GM12878 (cell line): ENCODE data around the gene COL2A1. TPM values are rescaled to one million over a fixed set of nuclear protein-coding genes. Genes with fewer than 3 reads are reported as not detected.

Experiments used
- ATAC-seq: fragments of 200-7000 bp; cut with Tn5 transposase; 3 replicates; pipeline ENCODE4 v1.9.1; 2020; ENCODE audit warnings: mild to moderate bottlenecking, moderate library complexity
- BruUV-seq: library from RNA; stranded (reverse); fragments of 400-500 nt; replicated peaks from 2 replicates; lab custom pipeline; 2021; lab: Mats Ljungman, UMichigan
- CTCF ChIA-PET: fragments of 300-600 bp; sonication (Branson Sonifier 250); formaldehyde crosslinking; extraction: SDS; loops from one replicate; lab custom pipeline; 2021; ENCODE audit warnings: inconsistent platforms; lab: Yijun Ruan, JAX
- POLR2A ChIA-PET: fragments of 350-600 bp; formaldehyde crosslinking; extraction: SDS; loops from one replicate; lab custom pipeline; 2021; ENCODE audit warnings: inconsistent platforms; lab: Charles Lee
- RAD21 ChIA-PET: fragments of 300-600 bp; sonication (Branson Sonifier 250); formaldehyde crosslinking; loops from one replicate; lab custom pipeline; 2023; ENCODE audit warnings: antibody characterized with exemption; ENCODE audit not compliant: unreplicated experiment; lab: Charles Lee
- SMC1A ChIA-PET: fragments of 300-600 bp; sonication (Branson Sonifier 250); formaldehyde crosslinking; loops from one replicate; lab custom pipeline; 2023; ENCODE audit not compliant: unreplicated experiment, uncharacterized antibody; lab: Charles Lee
- DNase-seq: peaks from one replicate; pipeline ENCODE4 v3.0.0-alpha.2; 2011; ENCODE audit warnings: low read depth, low spot score
- FAIRE-seq: peaks from 3 replicates; lab custom pipeline; 2011; peaks lifted over from hg19 to GRCh38; lab: Jason Lieb, UNC
- H2AFZ ChIP-seq: 2 replicates; pipeline ENCODE4 v1.6.0; 2011; ENCODE audit warnings: low read depth, low read length, control low read depth; ENCODE audit not compliant: control insufficient read depth
- H3K27ac ChIP-seq: 2 replicates; pipeline ENCODE4 v1.5.1; 2011; ENCODE audit warnings: control low read depth; ENCODE audit not compliant: control insufficient read depth, insufficient read depth
- H3K27me3 ChIP-seq, 2 experiments: replicated peaks in 1 of 2; 2 replicates each; pipeline versions ENCODE4 v1.6.0 to v1.6.1; 2011; ENCODE audit warnings: low read length in 1 of 2; ENCODE audit not compliant: control insufficient read depth in 2 of 2, insufficient read depth in 2 of 2
- H3K36me3 ChIP-seq, 2 experiments: 2 replicates each; pipeline ENCODE4 v1.5.1; 2011; ENCODE audit warnings: low read length in 1 of 2; ENCODE audit not compliant: control insufficient read depth in 2 of 2, insufficient read depth in 2 of 2
- H3K4me1 ChIP-seq: 2 replicates; pipeline ENCODE4 v1.6.1; 2011; ENCODE audit warnings: mild to moderate bottlenecking, low read length, moderate library complexity, mixed read lengths; ENCODE audit not compliant: control insufficient read depth, insufficient read depth
- H3K4me2 ChIP-seq: 2 replicates; pipeline ENCODE4 v1.6.0; 2011; ENCODE audit warnings: control low read depth; ENCODE audit not compliant: control insufficient read depth, insufficient read depth
- H3K4me3 ChIP-seq: fragments of 200-600 bp; sonication (generic); 2 replicates; pipeline ENCODE4 v1.5.1; 2016
- H3K79me2 ChIP-seq: 2 replicates; pipeline ENCODE4 v1.6.0; 2011; ENCODE audit warnings: low read length; ENCODE audit not compliant: control insufficient read depth, insufficient read depth
- H3K9ac ChIP-seq: 2 replicates; pipeline ENCODE4 v1.8.0; 2011; ENCODE audit warnings: low read length, control low read depth, mixed read lengths; ENCODE audit not compliant: control insufficient read depth, insufficient read depth
- H3K9me3 ChIP-seq: replicated peaks from 3 replicates; pipeline ENCODE4 v1.5.1; 2011; ENCODE audit warnings: mild to moderate bottlenecking, low read length; ENCODE audit not compliant: control insufficient read depth, insufficient read depth
- H4K20me1 ChIP-seq: 2 replicates; pipeline ENCODE4 v1.6.0; 2011; ENCODE audit not compliant: control insufficient read depth, insufficient read depth
- BCLAF1 ChIP-seq: fragments of 450-650 bp; IDR thresholded peaks from 2 replicates; pipeline ENCODE4 v1.6.1; 2017; ENCODE audit warnings: antibody characterized with exemption, mild to moderate bottlenecking, moderate library complexity
- CEBPB ChIP-seq, 2 experiments: fragments of 150-350 bp in 1 of 2; IDR thresholded peaks; 2 replicates each; pipeline ENCODE4 v1.6.1; 2012 to 2014; ENCODE audit warnings: low read depth in 2 of 2, low read length in 2 of 2, borderline replicate concordance in 1 of 2, inconsistent platforms in 1 of 2
- SMAD5 ChIP-seq: IDR thresholded peaks from 2 replicates; pipeline ENCODE4 v1.6.1; 2016; ENCODE audit warnings: antibody characterized with exemption, low read depth
- WGBS: methylation state at CpG from one replicate; pipeline ENCODE4 v1.1.6; 2016; ENCODE audit warnings: low lambda C conversion rate; ENCODE audit not compliant: insufficient replicate concordance, insufficient coverage; ENCODE audit errors: missing lambda C conversion rate; 5-methylcytosine and 5-hydroxymethylcytosine counted together
- in situ Hi-C: fragments of 300-500 bp; cut with MboI; formaldehyde crosslinking; loops from 9 replicates; pipeline ENCODE4 v1.14.3; 2018; ENCODE audit warnings: mixed read lengths
- intact Hi-C: fragments of 100-400 bp; cut with micrococcal nuclease; formaldehyde crosslinking; loops from one replicate; pipeline ENCODE4 v1.14.2; 2022; ENCODE audit not compliant: unreplicated experiment
- polyA plus RNA-seq, 11 experiments: library from polyadenylated mRNA; depleted of rRNA in 4 of 11; unstranded in 6 of 11; stranded (reverse) in 5 of 11; fragments of >200 nt; fragmentation: Nextera tagmentation in 4 of 11; fragmentation: Illumina TruSeq in 1 of 11; extraction: Ambion mirVana in 4 of 11; extraction: Trizol in 1 of 11; gene quantifications; 1 replicate in 1 of 11; 2 replicates in 10 of 11; pipeline versions ENCODE4 v1.2.1 to v1.2.3, GENCODE V29; 2011 to 2016; ENCODE audit warnings: inconsistent platforms in 2 of 11, missing spikeins in 2 of 11, low read depth in 1 of 11
- total RNA-seq, 4 experiments: library from RNA; depleted of rRNA in 3 of 4; stranded (reverse); fragments of >200 nt in 3 of 4; fragmentation: Illumina TruSeq in 1 of 4; extraction: Trizol in 1 of 4; gene quantifications; 2 replicates each; pipeline versions ENCODE4 v1.2.1 to v1.2.3, GENCODE V29; 2013 to 2021

Gene COL2A1
- total and polyA plus RNA-seq, 10 of the 15 experiments (the other 5 are each of a cell fraction or from before 2014, with no cell fraction given): 0.06 to 0.67 (median 0.19) TPM; not detected in 1

- TF ChIP-seq BCLAF1: no peak
Observed at GRCh38 chr12:48051681-48052080, 47.4 kb upstream of the COL2A1 start (continued).

GRCh38 chr12:48050174-48050573, 45.9 kb upstream of the COL2A1 start:
- 98% methylated on average over 6 of the region's 6 CpGs for WGBS
- no peak for TF ChIP-seq CEBPB (IDR thresholded peaks at IDR 0.05; ENCODE audit: borderline replicate concordance in 1 of 2, low read depth in 2 of 2, low read length in 2 of 2)
- no peak for TF ChIP-seq SMAD5
- H3K4me2 ChIP-seq: no peak overlapping the region
- no peak for ATAC-seq
- intact Hi-C loops (no loop called here), in situ Hi-C loops (no loop called here)
- H3K27ac ChIP-seq: no peak overlapping the region
- ChIA-PET SMC1A (interaction anchor here (0.8 kb wide), 1 partner anchor 154 kb away, joined by 4 read pairs; no protein-coding TSS in a partner anchor), RAD21 (interaction anchor here (0.7 kb wide), 1 partner anchor 155 kb away, joined by 3 read pairs; no protein-coding TSS in a partner anchor), CTCF (no interaction called here), POLR2A (interaction anchor here (0.6 kb wide), 1 partner anchor 537 kb away, joined by 4 read pairs; no protein-coding TSS in a partner anchor)
- no peak overlapping the region for H3K9ac ChIP-seq
- H3K4me1 ChIP-seq: no peaks in the 10 kb centered on the region
- H3K79me2 ChIP-seq: no peaks in the 10 kb centered on the region
- DNase-seq: no peak
- H4K20me1 ChIP-seq: no peaks in the 10 kb centered on the region
- no TSS peak for BruUV-seq
- no peaks in the 10 kb centered on the region for H3K27me3 ChIP-seq
- no peak overlapping the region for H3K4me3 ChIP-seq
- peaks cover 2 to 18% of the 10 kb centered on the region in 2 experiments for H3K36me3 ChIP-seq
- no peak overlapping the region for H2AFZ ChIP-seq
- no peak for FAIRE-seq
- H3K9me3 ChIP-seq: no peaks in the 10 kb centered on the region
